ENCODE measurements around the gene OPTC. TPM values are rescaled to one million over a fixed set of nuclear protein-coding genes. Genes with fewer than 3 reads are reported as not detected.

Gene OPTC
- total and polyA plus RNA-seq, 2 of the 8 experiments (the other 6 are each of a cell fraction or from before 2014, with no cell fraction given), result 1.1 to 4.0 TPM

DNA sequence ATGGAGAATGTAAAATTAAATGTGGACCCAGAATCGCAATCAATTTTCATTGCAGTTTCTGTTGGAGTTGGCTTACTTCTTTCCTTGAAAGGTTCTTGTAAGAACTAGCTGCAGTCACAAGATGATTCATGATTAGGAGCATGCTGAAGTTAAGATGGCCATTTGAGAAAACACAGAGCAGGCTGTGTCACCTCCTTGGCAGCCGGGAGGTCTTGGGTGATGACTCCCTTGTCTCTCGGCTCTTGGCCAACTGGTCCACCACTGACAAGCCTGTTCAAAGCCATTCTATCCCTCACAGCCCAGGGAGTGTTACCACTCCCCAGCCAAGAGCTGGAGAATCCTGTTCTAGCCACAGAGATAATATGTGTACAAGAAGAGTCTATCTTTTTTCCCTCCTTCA is 40.6 kb downstream of the OPTC start:
- no peak overlapping the region for H3K23ac ChIP-seq (ENCODE audit: insufficient read length)
- no peaks in the 10 kb centered on the region for H3K4me1 ChIP-seq (replicated peaks in 1 of 4; ENCODE audit: control insufficient read depth in 3 of 4, insufficient read depth in 4 of 4, low read length in 3 of 4)
- no peak for DNase-seq (ENCODE audit: low read depth in 1 of 2, low spot score in 2 of 2)
- H2BK20ac ChIP-seq (ENCODE audit: low read length), result no peak overlapping the region
- 86% methylated on average over 3 of the region's 3 CpGs; no CpG with 5 or more reads in 1 of the 2 experiments for WGBS, 2 experiments (ENCODE audit: extremely low coverage in 1 of 2, insufficient coverage in 1 of 2, insufficient read length in 1 of 2, insufficient replicate concordance in 2 of 2, low coverage in 1 of 2, low lambda C conversion rate in 2 of 2, missing lambda C conversion rate in 1 of 2)
- POLR2A ChIA-PET (ENCODE audit: partially characterized antibody), result interaction anchor here (1.8 kb wide), 1 partner anchor 8 kb away, joined by 4 read pairs; no protein-coding TSS in a partner anchor
- H2BK5ac ChIP-seq (ENCODE audit: low read depth, low read length), result no peak overlapping the region
- H3K4me3 ChIP-seq (ENCODE audit: extremely low read depth in 1 of 4, insufficient read depth in 2 of 4, low read depth in 3 of 4, low read length in 4 of 4), result no peak overlapping the region
- H2BK12ac ChIP-seq (ENCODE audit: low read depth, low read length), result no peak overlapping the region
- H3K9ac ChIP-seq (replicated peaks in 1 of 4; ENCODE audit: extremely low read depth in 1 of 4, low read depth in 3 of 4, low read length in 3 of 4), result no peak overlapping the region
- no peaks in the 10 kb centered on the region for H3K79me2 ChIP-seq (ENCODE audit: control insufficient read depth in 1 of 2, insufficient read depth in 2 of 2, low read length in 2 of 2)
- H2AK5ac ChIP-seq (ENCODE audit: low read depth, low read length), result no peak overlapping the region
- no peaks in the 10 kb centered on the region for H3K23me2 ChIP-seq (ENCODE audit: low read depth, low read length)
- CTCF ChIA-PET (ENCODE audit: partially characterized antibody), result interaction anchor here (1.0 kb wide), 2 partner anchors 13 to 21 kb away, joined by 3 to 4 read pairs; no protein-coding TSS in a partner anchor
- H3K79me1 ChIP-seq (ENCODE audit: low read depth, low read length), result no peaks in the 10 kb centered on the region
- no peaks in the 10 kb centered on the region for H3K27me3 ChIP-seq (replicated peaks in 1 of 4; ENCODE audit: control insufficient read depth in 3 of 4, extremely low read depth in 1 of 4, insufficient read depth in 3 of 4, low read length in 3 of 4)
- no peak for FAIRE-seq
- no peak overlapping the region for H3K27ac ChIP-seq (ENCODE audit: low read depth, low read length)
- H3K36me3 ChIP-seq (ENCODE audit: control insufficient read depth in 2 of 4, insufficient read depth in 4 of 4, low read length in 3 of 4), result no peaks in the 10 kb centered on the region
- H4K8ac ChIP-seq (ENCODE audit: extremely low read depth, insufficient read depth, low read length), result no peak overlapping the region
- no peak overlapping the region for H3K4me2 ChIP-seq (ENCODE audit: insufficient read depth in 1 of 2, low read depth in 2 of 2, low read length in 2 of 2)
- no peak overlapping the region for H3K56ac ChIP-seq (replicated peaks; ENCODE audit: insufficient read length, low read depth, low read length)
- H2BK120ac ChIP-seq (replicated peaks; ENCODE audit: low read depth, low read length), result no peak overlapping the region
- H3K14ac ChIP-seq (ENCODE audit: insufficient read length), result no peak overlapping the region
- H3K9me3 ChIP-seq (ENCODE audit: insufficient read depth in 2 of 2, low read depth in 1 of 2, low read length in 1 of 2), result no peaks in the 10 kb centered on the region
- no peak overlapping the region for H4K5ac ChIP-seq (ENCODE audit: insufficient read length, low read depth, low read length)
- no peak overlapping the region for H3K4ac ChIP-seq (replicated peaks; ENCODE audit: insufficient read length, low read depth, low read length)
- no peaks in the 10 kb centered on the region for H4K20me1 ChIP-seq (replicated peaks in 1 of 2; ENCODE audit: control insufficient read depth in 1 of 2, insufficient read depth in 2 of 2, low read length in 2 of 2)
- no peak overlapping the region for H2AFZ ChIP-seq (ENCODE audit: low read length)
- no peak overlapping the region for H2BK15ac ChIP-seq (ENCODE audit: low read length)
- no peak overlapping the region for H3K18ac ChIP-seq (ENCODE audit: extremely low read depth, low read length)
- no peak overlapping the region for H4K91ac ChIP-seq (replicated peaks; ENCODE audit: insufficient read length, low read length)
- no peak for TF ChIP-seq POLR2A (IDR thresholded peaks at IDR 0.05; ENCODE audit: control extremely low read depth in 1 of 2, low read depth in 2 of 2, low read length in 2 of 2)
- no peak for TF ChIP-seq TEAD4 (IDR thresholded peaks at IDR 0.05; ENCODE audit: low read depth, low read length)
- TF ChIP-seq PHF8 (conservative IDR thresholded peaks at IDR 0.05; ENCODE audit: low read depth, low read length), result no peak
- TF ChIP-seq KDM5A (IDR thresholded peaks at IDR 0.05; ENCODE audit: low read length), result no peak
- TF ChIP-seq EGR1 (IDR thresholded peaks at IDR 0.05; ENCODE audit: borderline replicate concordance, low read depth, low read length), result no peak
- TF ChIP-seq JUND (IDR thresholded peaks at IDR 0.05; ENCODE audit: low read length), result no peak
- TF ChIP-seq SIRT6 (IDR thresholded peaks at IDR 0.05; ENCODE audit: low read length), result no peak
- TF ChIP-seq ZNF274 (IDR thresholded peaks at IDR 0.05; ENCODE audit: borderline replicate concordance, extremely low read depth, low read length), result no peak
- TF ChIP-seq, protein P1, sequence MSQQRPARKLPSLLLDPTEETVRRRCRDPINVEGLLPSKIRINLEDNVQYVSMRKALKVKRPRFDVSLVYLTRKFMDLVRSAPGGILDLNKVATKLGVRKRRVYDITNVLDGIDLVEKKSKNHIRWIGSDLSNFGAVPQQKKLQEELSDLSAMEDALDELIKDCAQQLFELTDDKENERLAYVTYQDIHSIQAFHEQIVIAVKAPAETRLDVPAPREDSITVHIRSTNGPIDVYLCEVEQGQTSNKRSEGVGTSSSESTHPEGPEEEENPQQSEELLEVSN (IDR thresholded peaks at IDR 0.05), result no peak
- no peak for TF ChIP-seq RNF2 (IDR thresholded peaks at IDR 0.05; ENCODE audit: borderline replicate concordance, low read depth, low read length, missing control alignments, poor library complexity, severe bottlenecking)
- TF ChIP-seq RFX5 (IDR thresholded peaks at IDR 0.05; ENCODE audit: borderline replicate concordance, low read depth, low read length), result no peak
- no peak for TF ChIP-seq TBP (IDR thresholded peaks at IDR 0.05; ENCODE audit: low read depth, low read length)
- TF ChIP-seq, protein P2, sequence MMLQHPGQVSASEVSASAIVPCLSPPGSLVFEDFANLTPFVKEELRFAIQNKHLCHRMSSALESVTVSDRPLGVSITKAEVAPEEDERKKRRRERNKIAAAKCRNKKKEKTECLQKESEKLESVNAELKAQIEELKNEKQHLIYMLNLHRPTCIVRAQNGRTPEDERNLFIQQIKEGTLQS (IDR thresholded peaks at IDR 0.05; ENCODE audit: insufficient read depth, low read depth, low read length), result no peak
- no peak for TF ChIP-seq ASH2L (IDR thresholded peaks at IDR 0.05; ENCODE audit: low read length)
